Measurements from ENCODE around the gene AARS1. TPM values are rescaled to one million over a fixed set of nuclear protein-coding genes. Genes with fewer than 3 reads are reported as not detected.
"Not testable (repeated sequence)": the region's sequence is repeated elsewhere in the genome, so short reads cannot be mapped to it uniquely, and the experiment has no call there.

Gene AARS1
- total RNA-seq, 1 experiment from 2014 or later: 170 TPM

DNA sequence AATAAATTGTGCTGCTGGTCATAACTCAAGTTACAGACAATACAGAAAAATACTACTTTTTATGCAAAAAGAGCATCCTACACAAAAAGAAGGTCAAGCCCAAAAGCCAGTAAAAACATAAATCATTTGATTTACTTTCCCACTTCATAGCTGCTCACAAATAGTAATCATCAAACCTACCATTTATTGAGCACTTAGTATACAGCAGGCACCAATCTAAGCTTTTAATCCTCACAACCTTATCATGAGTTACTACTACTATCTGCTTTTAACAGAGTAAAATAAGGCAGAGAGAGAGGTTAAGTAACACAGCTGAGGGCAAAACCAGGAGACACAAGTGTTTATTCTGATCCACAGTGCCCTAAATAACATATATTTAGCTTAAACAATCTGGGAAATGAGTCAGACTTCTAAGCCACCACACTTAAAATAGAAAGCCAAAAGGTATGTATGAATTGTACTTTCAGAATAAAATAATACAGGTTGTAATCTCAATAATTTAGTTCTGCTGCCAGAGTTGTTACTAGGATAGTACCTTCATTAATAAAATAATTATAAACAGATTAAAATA, 1.7 kb upstream of the AARS1 start:
- in situ Hi-C loops (cut with HindIII; ENCODE audit: low pct_unique_long_range_greater_than_20kb, low sequenced_read_pairs): no loop called here
- no peak for DNase-seq (ENCODE audit: low read depth)

DNA sequence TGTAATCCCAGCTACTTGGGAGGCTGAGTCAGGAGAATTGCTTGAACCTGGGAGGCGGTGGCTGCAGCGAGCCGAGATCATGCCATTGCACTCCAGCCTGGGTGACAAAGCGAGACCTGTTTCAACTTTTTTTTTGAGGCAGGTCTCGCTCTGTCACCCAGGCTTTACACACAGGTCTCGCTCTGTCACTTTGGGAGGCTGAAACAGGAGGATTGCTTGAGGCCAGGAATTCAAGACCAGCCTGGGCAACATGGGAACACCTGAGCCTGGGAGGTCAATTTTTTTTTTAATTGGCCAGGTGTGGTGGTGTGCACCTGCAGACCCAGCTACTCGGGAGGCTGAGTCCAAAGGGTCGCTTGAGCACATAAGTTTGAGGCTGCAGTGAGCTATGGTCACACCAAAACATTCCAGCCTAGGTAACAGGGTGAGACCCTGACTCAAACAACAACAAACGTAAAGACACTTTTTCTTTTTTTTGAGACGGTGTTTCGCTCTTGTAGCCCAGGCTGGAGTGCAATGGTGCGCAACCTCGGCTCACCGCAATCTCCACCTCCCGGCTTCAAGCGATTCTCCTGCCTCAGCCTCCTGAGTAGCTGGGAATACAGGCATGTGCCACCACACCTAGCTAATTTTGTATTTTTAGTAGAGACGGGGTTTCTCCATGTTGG, 1.9 kb downstream of the AARS1 start:
- DNase-seq (ENCODE audit: low read depth): peak; percentile 32
- in situ Hi-C loops (cut with HindIII; ENCODE audit: low pct_unique_long_range_greater_than_20kb, low sequenced_read_pairs): not testable (repeated sequence)

DNA sequence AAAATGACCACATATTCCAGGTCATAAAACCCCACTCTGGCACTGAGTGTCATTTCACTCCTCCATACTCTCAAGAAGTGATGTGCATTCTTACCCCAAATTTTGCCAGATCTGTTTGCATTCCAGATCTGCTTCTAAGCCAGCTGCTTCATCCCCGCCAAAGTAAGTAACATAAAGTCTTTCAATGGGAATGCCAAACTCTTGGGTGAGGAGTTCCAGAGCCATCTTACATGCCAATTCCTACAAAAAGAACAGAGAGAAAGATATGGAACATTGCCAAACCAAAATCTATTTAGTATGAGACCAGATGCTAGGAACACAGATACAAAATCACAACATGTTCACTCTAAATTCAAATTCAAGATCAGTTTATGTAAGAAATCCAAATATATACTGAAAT, 12.9 kb downstream of the AARS1 start:
- in situ Hi-C loops (cut with HindIII; ENCODE audit: low pct_unique_long_range_greater_than_20kb, low sequenced_read_pairs): no loop called here
- no peak for DNase-seq (ENCODE audit: low read depth)

DNA sequence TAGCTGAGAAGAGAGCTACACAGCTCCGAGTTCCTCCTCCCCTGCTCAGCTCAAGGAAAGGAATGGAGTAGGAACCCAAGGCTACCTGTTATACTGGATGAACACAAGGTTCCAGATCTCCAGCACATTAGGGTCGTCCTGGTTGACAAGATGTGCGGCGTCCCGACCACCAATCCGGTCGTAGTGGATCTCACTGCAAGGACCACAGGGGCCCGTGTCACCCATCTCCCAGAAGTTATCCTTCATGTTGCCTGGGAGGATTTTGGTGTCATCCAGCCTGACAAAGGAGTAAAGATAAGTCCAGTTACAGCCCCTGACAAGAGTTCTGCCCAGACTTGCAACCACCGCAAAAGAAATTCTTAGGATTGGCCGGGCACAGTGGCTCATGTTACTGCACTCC, 17.6 kb downstream of the AARS1 start:
- in situ Hi-C loops (cut with HindIII; ENCODE audit: low pct_unique_long_range_greater_than_20kb, low sequenced_read_pairs): no loop called here

DNA sequence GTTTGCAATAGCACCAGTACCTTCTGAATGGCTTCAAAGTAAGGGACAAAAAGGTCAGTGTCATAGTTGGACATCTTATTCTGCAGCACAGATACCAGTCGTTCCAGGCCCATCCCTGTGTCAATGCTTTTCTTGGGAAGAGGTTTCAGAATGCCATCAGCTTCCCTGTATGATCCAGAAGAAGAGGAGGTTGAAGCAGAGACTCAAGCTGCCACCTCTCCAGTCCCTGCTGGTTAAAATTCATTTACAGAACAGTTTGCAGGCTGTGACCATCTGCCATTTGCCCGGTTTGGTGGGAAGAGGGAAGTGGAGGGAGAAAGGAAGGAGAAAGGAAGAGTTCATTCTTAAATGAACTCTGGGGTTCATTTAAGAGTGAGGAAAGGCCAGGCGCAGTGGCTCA, 19.1 kb downstream of the AARS1 start:
- DNase-seq (ENCODE audit: low read depth): no peak
- in situ Hi-C loops (cut with HindIII; ENCODE audit: low pct_unique_long_range_greater_than_20kb, low sequenced_read_pairs): no loop called here

More for the DNA sequence above, 17.6 kb downstream of the AARS1 start:
- DNase-seq (ENCODE audit: low read depth): no peak

DNA sequence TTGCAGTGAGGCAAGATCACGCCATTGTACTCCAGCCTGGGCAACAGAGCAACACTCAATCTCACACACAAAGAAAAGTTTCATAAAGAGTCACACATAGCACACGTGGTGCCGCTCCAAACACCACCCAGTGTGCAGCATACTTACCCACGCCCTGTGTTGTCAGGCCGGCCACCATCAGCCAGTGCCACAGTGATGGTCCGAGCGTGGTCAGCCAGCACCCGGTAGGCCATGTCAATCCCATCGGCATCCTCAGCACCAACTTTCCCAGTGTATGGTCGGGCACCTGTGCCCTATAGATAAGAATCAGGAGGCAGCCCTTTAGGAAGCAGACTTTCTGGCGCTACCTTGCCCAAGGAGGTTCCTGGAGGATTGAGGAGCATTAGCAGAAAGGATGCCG, 19.8 kb downstream of the AARS1 start:
- in situ Hi-C loops (cut with HindIII; ENCODE audit: low pct_unique_long_range_greater_than_20kb, low sequenced_read_pairs): no loop called here
- no peak for DNase-seq (ENCODE audit: low read depth)

DNA sequence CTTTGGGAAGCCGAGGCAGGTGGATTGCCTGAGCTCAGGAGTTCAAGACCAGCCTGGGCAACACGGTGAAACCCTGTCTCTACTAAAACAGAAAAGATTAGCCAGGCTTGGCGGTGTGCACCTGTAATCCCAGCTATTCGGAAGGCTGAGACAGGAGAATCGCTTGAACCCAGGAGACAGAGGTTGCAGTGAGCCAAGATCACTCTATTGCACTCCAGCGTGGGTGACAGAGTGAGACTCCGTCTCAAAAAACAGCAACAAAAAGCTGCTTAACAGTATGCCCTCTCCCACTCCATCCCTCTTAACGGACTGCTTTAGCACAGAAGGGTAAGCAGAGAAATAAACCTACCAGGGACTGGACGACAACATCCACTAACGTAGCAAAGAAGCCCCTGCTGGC, 21.4 kb downstream of the AARS1 start:
- in situ Hi-C loops (cut with HindIII; ENCODE audit: low pct_unique_long_range_greater_than_20kb, low sequenced_read_pairs); DNase-seq (ENCODE audit: low read depth): not testable (repeated sequence)

DNA sequence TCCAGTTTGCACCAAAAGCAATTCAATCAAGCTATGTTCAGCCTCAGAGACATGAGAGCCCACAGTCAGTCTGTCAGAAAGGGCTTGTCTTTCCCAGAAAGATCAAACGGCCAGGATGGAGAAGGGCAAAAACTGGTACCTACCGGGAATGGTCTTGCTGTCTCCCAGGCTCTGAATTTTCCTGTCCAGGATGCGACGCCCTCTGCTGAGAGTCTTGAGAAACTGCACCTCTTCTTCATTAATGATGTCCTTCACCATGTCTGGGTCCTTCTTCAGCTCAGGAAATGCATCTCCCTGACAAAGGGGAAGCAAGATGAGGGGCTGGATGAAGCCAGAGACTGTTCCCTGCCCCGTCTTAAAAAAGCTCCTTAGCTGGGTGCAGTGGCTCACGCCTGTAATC, 21.8 kb downstream of the AARS1 start:
- DNase-seq (ENCODE audit: low read depth): peak; percentile 33
- in situ Hi-C loops (cut with HindIII; ENCODE audit: low pct_unique_long_range_greater_than_20kb, low sequenced_read_pairs): no loop called here

DNA sequence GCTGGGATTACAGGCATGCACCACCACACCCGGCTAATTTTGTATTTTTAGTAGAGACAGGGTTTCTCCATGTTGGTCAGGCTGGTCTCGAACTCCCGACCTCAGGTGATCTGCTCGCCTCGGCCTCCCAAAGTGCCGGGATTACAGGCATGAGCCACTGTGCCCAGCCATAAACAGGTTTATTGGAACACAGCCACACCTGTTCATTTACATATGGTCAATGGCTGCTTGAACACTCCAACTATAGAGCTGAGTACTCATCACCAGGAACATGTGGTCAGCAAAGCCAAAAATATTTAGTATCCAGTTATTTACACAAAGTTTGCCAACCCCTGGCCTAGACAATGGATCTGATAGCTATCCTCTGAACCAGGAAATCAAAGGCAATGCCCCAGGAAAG, 29.4 kb downstream of the AARS1 start:
- in situ Hi-C loops (cut with HindIII; ENCODE audit: low pct_unique_long_range_greater_than_20kb, low sequenced_read_pairs); DNase-seq (ENCODE audit: low read depth): not testable (repeated sequence)

DNA sequence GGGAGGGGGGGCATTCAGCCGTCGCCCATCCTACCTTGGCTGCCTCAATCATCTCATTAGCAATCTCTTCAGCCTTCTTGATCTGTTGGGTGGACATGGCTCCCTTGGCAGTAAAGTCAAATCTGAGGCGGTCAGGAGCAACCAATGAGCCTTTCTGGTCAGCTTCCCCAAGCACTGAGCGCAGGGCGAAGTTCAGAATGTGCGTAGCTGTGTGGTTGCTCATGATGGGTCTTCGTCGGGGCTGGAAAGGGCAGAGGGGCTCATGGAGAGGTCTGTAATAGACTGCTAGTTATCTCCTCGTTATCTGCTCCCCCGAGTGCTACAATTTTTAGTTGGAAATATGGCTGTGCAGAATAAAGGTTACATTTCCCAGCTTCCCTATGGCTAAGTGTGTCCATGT, 30.4 kb downstream of the AARS1 start:
- no peak for DNase-seq (ENCODE audit: low read depth)
- in situ Hi-C loops (cut with HindIII; ENCODE audit: low pct_unique_long_range_greater_than_20kb, low sequenced_read_pairs): no loop called here

DNA sequence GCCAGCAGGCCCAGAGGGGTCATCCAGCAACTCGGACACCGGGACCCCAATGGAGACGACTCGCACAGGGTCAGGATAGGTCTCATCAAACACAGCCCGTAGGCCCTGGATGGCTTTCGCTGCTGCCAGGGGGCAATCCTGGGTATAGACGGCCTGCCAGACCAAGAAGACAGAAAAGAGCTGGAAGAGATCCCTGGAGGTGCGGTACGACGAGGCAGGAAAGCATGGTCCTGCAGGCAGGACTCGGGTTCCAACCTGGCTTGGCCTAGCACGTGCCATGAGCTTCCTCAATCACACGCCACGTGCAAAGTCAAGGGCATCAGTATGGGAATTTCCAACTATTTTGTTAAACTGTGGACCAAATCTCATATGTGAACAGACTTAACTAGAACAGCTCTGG, 31.2 kb downstream of the AARS1 start:
- in situ Hi-C loops (cut with HindIII; ENCODE audit: low pct_unique_long_range_greater_than_20kb, low sequenced_read_pairs): no loop called here
- DNase-seq (ENCODE audit: low read depth): no peak

DNA sequence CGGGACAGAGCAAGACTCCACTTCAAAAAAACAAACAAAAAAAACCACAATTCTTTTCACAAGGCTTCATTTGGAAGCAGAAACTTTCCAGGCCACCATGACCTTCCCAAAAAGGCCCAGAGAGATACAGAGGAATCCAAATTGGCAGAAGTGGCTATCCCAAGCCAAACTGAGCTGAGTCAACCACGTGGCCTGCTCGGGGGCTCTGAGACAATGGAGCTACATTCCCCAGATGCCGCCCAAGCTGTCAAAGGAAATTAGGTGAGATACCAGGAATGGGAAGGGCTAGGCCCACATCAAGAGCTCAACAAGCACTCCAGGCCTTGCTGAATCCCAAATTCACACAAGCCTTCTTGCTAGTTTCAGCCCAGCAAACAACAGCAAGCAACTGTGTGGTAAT, 31.9 kb downstream of the AARS1 start:
- DNase-seq (ENCODE audit: low read depth): no peak
- in situ Hi-C loops (cut with HindIII; ENCODE audit: low pct_unique_long_range_greater_than_20kb, low sequenced_read_pairs): no loop called here

DNA sequence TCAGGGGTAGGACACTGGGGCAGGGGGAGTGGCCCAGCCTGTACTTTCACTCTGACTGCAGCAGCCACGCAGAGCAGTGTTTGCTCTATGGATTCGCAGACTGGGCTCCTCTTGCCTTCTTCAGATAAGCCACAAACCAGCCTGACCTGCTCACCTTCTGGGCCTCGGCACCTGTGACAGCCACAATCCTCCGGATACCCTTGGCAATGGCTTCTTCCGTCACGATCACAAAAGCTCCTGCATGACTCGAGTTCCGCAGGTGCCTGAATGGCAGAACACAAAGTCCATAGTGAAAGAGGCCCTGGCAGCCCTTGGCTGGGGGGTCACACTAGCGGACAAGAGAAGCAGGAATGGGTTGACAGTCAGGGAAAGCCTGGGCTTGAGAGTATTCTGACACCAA, 33.7 kb downstream of the AARS1 start:
- no peak for DNase-seq (ENCODE audit: low read depth)
- in situ Hi-C loops (cut with HindIII; ENCODE audit: low pct_unique_long_range_greater_than_20kb, low sequenced_read_pairs): no loop called here

DNA sequence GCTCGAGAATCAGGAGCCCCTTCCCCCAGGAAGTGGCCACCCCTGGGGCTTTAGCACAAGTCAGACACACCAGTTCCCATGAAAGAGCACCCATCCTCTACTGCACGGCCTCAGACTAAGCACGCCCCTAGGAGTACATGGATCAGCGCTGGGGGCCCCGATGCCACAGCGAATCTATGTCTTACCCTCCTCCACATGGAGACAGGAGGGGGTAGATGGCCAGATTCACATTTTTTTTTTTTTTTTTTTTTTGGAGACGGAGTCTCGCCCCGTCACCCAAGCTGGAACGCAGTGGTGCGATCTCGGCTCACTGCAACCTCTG, 34.4 kb downstream of the AARS1 start:
- in situ Hi-C loops (cut with HindIII; ENCODE audit: low pct_unique_long_range_greater_than_20kb, low sequenced_read_pairs): no loop called here
- no peak for DNase-seq (ENCODE audit: low read depth)

DNA sequence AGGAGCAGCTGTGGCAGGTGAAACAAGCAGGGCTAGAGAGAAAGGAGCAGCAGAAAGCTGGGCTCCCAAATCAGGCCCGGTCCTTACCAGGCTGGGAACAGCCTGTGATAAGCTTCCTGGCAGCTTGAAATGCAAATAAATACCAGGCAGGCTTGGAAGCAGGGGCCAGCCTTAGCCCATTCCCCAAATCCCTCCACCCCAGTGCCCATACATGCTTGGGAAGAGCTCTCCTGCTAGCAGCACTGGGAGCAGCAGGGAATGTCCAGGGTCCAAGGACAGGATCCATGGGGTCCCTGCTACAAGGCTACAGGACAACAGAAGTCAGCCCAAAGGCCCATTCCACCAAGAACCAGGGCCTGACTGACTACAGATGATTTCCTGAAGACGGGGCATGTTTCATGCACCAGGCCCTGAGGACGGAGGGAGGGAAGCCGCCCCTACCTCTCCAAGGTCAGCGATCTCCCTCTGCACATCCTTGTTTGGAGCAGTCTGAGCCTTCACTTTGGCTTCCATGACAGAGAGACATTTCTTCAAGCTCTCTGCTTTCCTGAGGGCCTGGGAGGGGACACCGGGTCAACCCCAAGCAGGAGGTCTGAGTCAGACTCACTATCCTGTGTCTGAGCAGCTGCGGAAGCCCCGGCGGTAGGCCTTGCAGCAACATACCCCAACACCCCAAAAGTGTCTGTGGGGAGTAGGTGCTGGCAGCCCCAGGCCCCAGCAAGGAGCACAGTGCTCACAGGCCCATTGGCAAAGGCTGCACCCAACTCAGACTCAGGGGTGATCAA, 34.9 kb downstream of the AARS1 start:
- in situ Hi-C loops (cut with HindIII; ENCODE audit: low pct_unique_long_range_greater_than_20kb, low sequenced_read_pairs): no loop called here
- DNase-seq (ENCODE audit: low read depth): no peak

DNA sequence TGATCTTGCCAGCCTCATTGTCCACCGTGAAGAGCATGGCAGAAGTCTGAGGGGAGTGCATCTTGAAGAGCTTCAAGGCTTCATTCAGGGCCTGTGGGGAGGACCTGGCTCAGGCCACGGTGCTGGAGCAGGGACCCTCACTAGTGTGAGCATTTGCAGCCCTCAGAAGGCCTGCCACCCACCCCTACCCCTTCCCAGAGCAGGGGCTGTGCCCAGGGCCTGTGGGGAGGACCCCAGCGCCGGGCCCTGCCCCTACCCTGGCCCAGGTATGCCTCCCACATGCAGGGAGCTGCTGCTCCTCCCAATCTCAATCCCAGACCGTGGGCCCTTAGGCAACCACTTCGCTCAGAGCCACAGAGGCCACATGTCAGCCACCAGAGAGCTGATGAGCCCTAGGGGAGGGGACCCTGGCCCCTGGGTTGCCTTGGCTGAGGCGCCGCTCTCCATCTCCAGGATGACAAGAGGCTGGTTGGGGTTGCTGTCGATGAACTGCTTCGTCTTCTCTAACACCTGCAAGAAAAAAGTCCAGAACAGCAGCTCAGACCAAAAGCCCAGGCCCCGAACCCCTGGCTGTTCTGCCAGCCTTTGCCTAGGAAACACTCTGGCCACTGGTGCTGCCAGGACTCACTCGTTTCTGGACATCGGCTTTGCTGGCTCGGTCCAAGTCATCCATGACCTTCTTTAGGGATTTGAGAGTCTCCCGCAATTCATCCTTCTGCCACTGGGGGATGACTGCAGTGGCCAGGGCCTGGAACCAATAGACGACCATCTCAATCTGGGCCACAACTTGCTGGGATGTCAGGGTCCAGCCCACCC, 35.8 kb downstream of the AARS1 start:
- DNase-seq (ENCODE audit: low read depth): peak; percentile 25
- in situ Hi-C loops (cut with HindIII; ENCODE audit: low pct_unique_long_range_greater_than_20kb, low sequenced_read_pairs): no loop called here

DNA sequence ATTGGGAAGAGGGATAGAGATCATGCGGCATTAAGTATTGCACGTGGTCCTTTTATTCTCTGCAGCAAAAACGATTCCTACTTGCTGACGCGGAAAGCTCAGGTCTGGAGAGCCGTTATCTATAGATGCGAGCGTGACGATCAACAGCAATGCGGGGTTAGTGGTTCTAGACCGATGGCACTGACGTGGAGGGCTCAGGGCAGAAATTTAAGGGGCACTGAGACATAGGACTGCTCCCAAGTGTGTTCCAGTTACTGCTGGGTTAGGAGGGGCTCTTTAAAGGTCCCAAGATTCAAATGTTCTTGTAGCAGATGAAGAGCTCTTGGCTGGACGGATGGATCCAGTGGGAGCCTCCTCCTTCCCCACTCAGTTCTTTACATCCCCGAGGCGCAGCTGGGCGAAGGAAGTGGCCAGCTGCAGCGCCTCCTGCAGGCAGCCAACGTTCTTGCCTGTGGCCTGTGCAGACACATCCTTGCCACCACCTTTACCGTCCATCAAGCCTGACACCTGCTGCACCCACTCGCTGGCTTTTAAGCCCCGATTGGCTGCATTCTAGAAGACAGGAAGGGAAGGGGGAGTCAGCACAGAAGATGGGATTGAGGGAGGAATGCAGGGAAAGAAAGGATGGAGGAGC, 36.8 kb downstream of the AARS1 start:
- peak; percentile 10 for DNase-seq (ENCODE audit: low read depth)
- in situ Hi-C loops (cut with HindIII; ENCODE audit: low pct_unique_long_range_greater_than_20kb, low sequenced_read_pairs): no loop called here

DNA sequence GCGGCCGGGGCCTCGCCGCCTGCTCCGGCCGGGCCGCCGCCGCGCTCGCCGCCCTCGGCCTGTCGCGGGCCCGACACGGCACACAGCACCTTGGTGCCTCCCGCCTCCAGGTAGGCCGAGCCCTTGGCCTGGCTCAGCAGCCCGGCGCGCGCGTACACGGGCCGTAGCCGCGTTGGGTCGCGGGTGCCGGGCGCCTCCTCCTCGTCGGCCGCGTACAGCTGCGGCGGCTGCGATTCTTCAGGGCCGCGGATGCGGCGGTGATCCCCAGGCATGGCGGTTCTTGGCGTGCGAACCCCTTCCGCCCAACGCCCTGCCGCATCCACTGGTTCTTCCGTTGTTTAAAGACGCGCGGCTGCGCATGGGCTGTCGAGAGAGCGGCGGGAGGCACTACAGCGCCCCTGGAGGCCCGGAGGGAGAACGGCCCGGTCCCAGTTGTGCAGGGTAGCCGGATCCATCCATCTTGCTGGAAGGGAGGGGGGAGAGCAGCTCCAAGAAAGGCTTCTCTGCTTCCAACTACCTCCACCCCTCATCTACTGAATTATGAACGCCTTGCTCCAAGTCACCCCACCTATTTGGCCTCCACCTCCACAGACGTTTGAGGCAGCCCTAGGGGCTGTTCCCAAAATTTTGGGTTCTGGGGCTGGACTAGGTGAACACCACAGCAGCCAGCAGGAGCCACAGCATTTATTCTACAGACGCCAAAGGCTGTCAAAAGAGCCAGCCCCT, 37.5 kb downstream of the AARS1 start, which contains the start of gene EXOSC6:
TSS of gene EXOSC6 (minus strand) at position 312 of the 726 bp plus-strand sequence. CDS start at position 272, 40 bp downstream.
- DNase-seq (ENCODE audit: low read depth): peak; percentile 93
- in situ Hi-C loops (cut with HindIII; ENCODE audit: low pct_unique_long_range_greater_than_20kb, low sequenced_read_pairs): no loop called here
